ENCODE data around the gene KHK. TPM values are rescaled to one million over a fixed set of nuclear protein-coding genes. Genes with fewer than 3 reads are reported as not detected.

KHK gene
- total and polyA plus RNA-seq, 9 of the 15 experiments (the other 6 are each of a cell fraction or from before 2014, with no cell fraction given) = 1.5 to 10.7 (median 5.2) TPM

- TF ChIP-seq ARID4B (CRISPR knock-in tag; IDR thresholded peaks at IDR 0.05) = no peak
- TF ChIP-seq NFIX (CRISPR knock-in tag; IDR thresholded peaks at IDR 0.05; ENCODE audit: low read depth) = no peak
- peak; percentile 87 for TF ChIP-seq HEY1 (CRISPR knock-in tag; IDR thresholded peaks at IDR 0.05; ENCODE audit: borderline replicate concordance)
- no peak for TF ChIP-seq ZNF695 (CRISPR knock-in tag; IDR thresholded peaks at IDR 0.05)
- TF ChIP-seq, protein P1, sequence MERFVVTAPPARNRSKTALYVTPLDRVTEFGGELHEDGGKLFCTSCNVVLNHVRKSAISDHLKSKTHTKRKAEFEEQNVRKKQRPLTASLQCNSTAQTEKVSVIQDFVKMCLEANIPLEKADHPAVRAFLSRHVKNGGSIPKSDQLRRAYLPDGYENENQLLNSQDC (CRISPR knock-in tag; IDR thresholded peaks at IDR 0.05) = peak; percentile 83; the same call in 1 of the 2 replicates
- no peak for TF ChIP-seq ZEB2 (IDR thresholded peaks at IDR 0.05)
- TF ChIP-seq KLF13 (tag; IDR thresholded peaks at IDR 0.05; ENCODE audit: borderline replicate concordance, low read depth) = peak; percentile 6; the same call in 1 of the 2 replicates
- TF ChIP-seq POLR2G (IDR thresholded peaks at IDR 0.05; ENCODE audit: low read depth, low read length) = peak; percentile 78
- TF ChIP-seq TCF7 (IDR thresholded peaks at IDR 0.05; ENCODE audit: borderline replicate concordance) = no peak
- TF ChIP-seq TSC22D4 (tag; IDR thresholded peaks at IDR 0.05) = no peak
- peak; percentile 92; the same call in 1 of the 2 replicates for TF ChIP-seq POLR2AphosphoS2 (IDR thresholded peaks at IDR 0.05; ENCODE audit: low read length)
- TF ChIP-seq PHB2 (IDR thresholded peaks at IDR 0.05; ENCODE audit: low read depth) = no peak
- TF ChIP-seq ATF6 (CRISPR knock-in tag; IDR thresholded peaks at IDR 0.05) = no peak
- TF ChIP-seq RFX7 (CRISPR knock-in tag; IDR thresholded peaks at IDR 0.05) = no peak
- TF ChIP-seq, protein P2, sequence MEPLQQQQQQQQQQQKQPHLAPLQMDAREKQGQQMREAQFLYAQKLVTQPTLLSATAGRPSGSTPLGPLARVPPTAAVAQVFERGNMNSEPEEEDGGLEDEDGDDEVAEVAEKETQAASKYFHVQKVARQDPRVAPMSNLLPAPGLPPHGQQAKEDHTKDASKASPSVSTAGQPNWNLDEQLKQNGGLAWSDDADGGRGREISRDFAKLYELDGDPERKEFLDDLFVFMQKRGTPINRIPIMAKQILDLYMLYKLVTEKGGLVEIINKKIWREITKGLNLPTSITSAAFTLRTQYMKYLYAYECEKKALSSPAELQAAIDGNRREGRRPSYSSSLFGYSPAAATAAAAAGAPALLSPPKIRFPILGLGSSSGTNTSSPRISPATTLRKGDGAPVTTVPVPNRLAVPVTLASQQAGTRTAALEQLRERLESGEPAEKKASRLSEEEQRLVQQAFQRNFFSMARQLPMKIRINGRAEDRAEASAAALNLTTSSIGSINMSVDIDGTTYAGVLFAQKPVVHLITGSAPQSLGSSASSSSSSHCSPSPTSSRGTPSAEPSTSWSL (CRISPR knock-in tag; IDR thresholded peaks at IDR 0.05; ENCODE audit: borderline replicate concordance) = no peak
- no peak for TF ChIP-seq PHF8 (IDR thresholded peaks at IDR 0.05; ENCODE audit: borderline replicate concordance, low read length)
- TF ChIP-seq, protein P3, sequence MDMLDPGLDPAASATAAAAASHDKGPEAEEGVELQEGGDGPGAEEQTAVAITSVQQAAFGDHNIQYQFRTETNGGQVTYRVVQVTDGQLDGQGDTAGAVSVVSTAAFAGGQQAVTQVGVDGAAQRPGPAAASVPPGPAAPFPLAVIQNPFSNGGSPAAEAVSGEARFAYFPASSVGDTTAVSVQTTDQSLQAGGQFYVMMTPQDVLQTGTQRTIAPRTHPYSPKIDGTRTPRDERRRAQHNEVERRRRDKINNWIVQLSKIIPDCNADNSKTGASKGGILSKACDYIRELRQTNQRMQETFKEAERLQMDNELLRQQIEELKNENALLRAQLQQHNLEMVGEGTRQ (CRISPR knock-in tag; IDR thresholded peaks at IDR 0.05) = no peak
- no peak for TF ChIP-seq RFX5 (IDR thresholded peaks at IDR 0.05; ENCODE audit: low read depth, low read length)
- TF ChIP-seq RBFOX2 (IDR thresholded peaks at IDR 0.05; ENCODE audit: low read depth, low read length) = peak; percentile 55
Measured at GRCh38 chr2:27050281-27050995, 36.1 kb upstream of the KHK start (continued).
